ENCODE results near the gene KLHL5.

DNA sequence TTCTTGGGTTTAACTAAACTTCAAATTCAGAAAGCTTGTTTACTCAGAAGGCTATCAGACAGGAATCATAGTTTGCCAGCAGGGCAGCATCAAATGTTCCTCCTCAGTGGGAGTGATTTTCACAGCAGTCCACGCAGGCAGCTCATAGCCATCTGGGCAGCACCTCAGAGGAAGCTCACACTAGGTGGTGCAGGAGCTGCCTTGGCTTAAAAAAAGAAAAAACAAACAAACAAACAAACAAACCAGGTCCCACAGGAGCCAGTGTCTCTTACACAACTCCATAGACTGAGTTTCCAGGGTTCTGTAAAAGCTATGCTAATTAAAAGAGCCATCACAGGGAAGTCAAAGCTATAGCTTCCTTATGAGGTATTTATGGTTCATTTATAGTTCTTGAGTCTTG, 10.5 kb upstream of the KLHL5 start:
- TF ChIP-seq, protein P1, sequence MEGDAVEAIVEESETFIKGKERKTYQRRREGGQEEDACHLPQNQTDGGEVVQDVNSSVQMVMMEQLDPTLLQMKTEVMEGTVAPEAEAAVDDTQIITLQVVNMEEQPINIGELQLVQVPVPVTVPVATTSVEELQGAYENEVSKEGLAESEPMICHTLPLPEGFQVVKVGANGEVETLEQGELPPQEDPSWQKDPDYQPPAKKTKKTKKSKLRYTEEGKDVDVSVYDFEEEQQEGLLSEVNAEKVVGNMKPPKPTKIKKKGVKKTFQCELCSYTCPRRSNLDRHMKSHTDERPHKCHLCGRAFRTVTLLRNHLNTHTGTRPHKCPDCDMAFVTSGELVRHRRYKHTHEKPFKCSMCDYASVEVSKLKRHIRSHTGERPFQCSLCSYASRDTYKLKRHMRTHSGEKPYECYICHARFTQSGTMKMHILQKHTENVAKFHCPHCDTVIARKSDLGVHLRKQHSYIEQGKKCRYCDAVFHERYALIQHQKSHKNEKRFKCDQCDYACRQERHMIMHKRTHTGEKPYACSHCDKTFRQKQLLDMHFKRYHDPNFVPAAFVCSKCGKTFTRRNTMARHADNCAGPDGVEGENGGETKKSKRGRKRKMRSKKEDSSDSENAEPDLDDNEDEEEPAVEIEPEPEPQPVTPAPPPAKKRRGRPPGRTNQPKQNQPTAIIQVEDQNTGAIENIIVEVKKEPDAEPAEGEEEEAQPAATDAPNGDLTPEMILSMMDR (conservative IDR thresholded peaks at IDR 0.05; ENCODE audit: low read length): no peak
- no peak for TF ChIP-seq EZH2phosphoT487 (IDR thresholded peaks at IDR 0.05; ENCODE audit: borderline replicate concordance)

All from Loucy (cell line).